ENCODE results near the gene DYNLRB2.

GRCh38 chr16:80594756-80595155 is 54.0 kb downstream of the DYNLRB2 start:
- TF ChIP-seq POLR2A (IDR thresholded peaks at IDR 0.05) (no peak), EP300 (IDR thresholded peaks at IDR 0.05) (no peak)
